Stimulated activated CD4-positive, alpha-beta T cell treated with anti-CD3 and anti-CD28 coated beads, Interleukin-15, amount 100 ng/mL, for 24 hours (primary cell): ENCODE measurements around the gene REEP6.
A peak's percentile ranks its signal among the peaks of the same experiment; 100 is the strongest.
"Not testable (repeated sequence)": the region's sequence is repeated elsewhere in the genome, so short reads cannot be mapped to it uniquely, and the experiment has no call there.

Experiments used
- DNase-seq: peaks from one replicate; pipeline ENCODE4 v3.0.0-alpha.2; 2020

The REEP6 gene

GRCh38 chr19:1509602-1510441, 18.8 kb downstream of the REEP6 start:
- DNase-seq = no peak

- DNase-seq = no peak
These were observed 19.4 kb downstream of the REEP6 start for GRCh38 chr19:1510442-1510806.

GRCh38 chr19:1510807-1511206, 19.8 kb downstream of the REEP6 start:
- no peak for DNase-seq

GRCh38 chr19:1511318-1512317, 20.6 kb downstream of the REEP6 start:
- DNase-seq = no peak

- peak; percentile 86 for DNase-seq
These were observed 21.9 kb downstream of the REEP6 start, which contains the start of gene ADAMTSL5 for GRCh38 chr19:1512671-1513498. ADAMTSL5 (minus strand) TSS chr19:1513019; CDS start chr19:1510943, 2,076 bp downstream.

- DNase-seq = peak; percentile 79
These were observed 22.7 kb downstream of the REEP6 start for GRCh38 chr19:1513499-1514294.

- DNase-seq = no peak
These were observed 23.3 kb downstream of the REEP6 start for GRCh38 chr19:1514295-1514661.

- DNase-seq = no peak
These were observed 24.2 kb downstream of the REEP6 start for GRCh38 chr19:1514986-1515721.

- no peak for DNase-seq
These were observed 25.4 kb downstream of the REEP6 start for GRCh38 chr19:1516395-1516753.

- DNase-seq = no peak
These were observed 27.5 kb downstream of the REEP6 start for GRCh38 chr19:1518471-1518870.

- not testable (repeated sequence) for DNase-seq
These were observed 28.8 kb downstream of the REEP6 start for GRCh38 chr19:1519802-1520201.

GRCh38 chr19:1520203-1520780, 29.3 kb downstream of the REEP6 start:
- DNase-seq = no peak

- no peak for DNase-seq
These were observed 30.7 kb downstream of the REEP6 start for GRCh38 chr19:1521636-1522035.

- no peak for DNase-seq
These were observed 31.1 kb downstream of the REEP6 start for GRCh38 chr19:1522061-1522460.

- no peak for DNase-seq
These were observed 31.9 kb downstream of the REEP6 start for GRCh38 chr19:1522838-1523237.

- no peak for DNase-seq
These were observed 32.7 kb downstream of the REEP6 start, which contains the start of gene PLK5 for GRCh38 chr19:1523412-1524286. PLK5 (plus strand) TSS chr19:1524077; CDS start chr19:1526997, 2,920 bp downstream.

GRCh38 chr19:1524287-1524971, 33.4 kb downstream of the REEP6 start:
- no peak for DNase-seq

GRCh38 chr19:1524972-1525325, 34.0 kb downstream of the REEP6 start:
- no peak for DNase-seq

GRCh38 chr19:1525343-1525742, 34.4 kb downstream of the REEP6 start:
- no peak for DNase-seq
